Right atrium auricular region (tissue), 2 donors: ENCODE results near the gene HIPK2. TPM values are rescaled to one million over a fixed set of nuclear protein-coding genes. Genes with fewer than 3 reads are reported as not detected.

Source experiments
- DNase-seq: peaks from one replicate; pipeline ENCODE4 v3.0.0-alpha.2; 2019; ENCODE audit warnings: low spot score
- H3K27ac ChIP-seq, 2 donors: fragments of 200-600 bp; sonication (generic); 1 replicate in 1 of 2; 2 replicates in 1 of 2; pipeline ENCODE4 v1.5.1; 2016 to 2019
- H3K27me3 ChIP-seq, 2 donors: fragments of 200-600 bp; sonication (generic); one replicate each; pipeline versions ENCODE4 v1.5.1 to v1.6.0; 2017 to 2019
- H3K36me3 ChIP-seq: fragments of 200-600 bp; sonication (generic); one replicate; pipeline ENCODE4 v1.5.1; 2016
- H3K4me1 ChIP-seq, 2 donors: fragments of 200-600 bp; sonication (generic); one replicate each; pipeline versions ENCODE4 v1.5.1 to v1.6.0; 2017 to 2019
- H3K4me3 ChIP-seq, 2 donors: fragments of 200-600 bp; sonication (generic); 1 replicate in 1 of 2; 2 replicates in 1 of 2; pipeline ENCODE4 v1.5.1; 2017 to 2019; ENCODE audit warnings: mild to moderate bottlenecking in 1 of 2, moderate library complexity in 1 of 2
- H3K9me3 ChIP-seq, 2 donors: fragments of 200-600 bp; sonication (generic); one replicate each; pipeline ENCODE4 v1.5.1; 2019
- total RNA-seq, 2 donors: library from RNA; depleted of rRNA; stranded (reverse); fragments of >200 nt; gene quantifications; one replicate each; pipeline ENCODE4 v1.1.0, GENCODE V29; 2016
- TF ChIP-seq, protein P1 (sequence below), 2 donors: fragments of 200-600 bp; sonication (generic); IDR thresholded peaks; one replicate each; pipeline ENCODE4 v1.5.1; 2019; ENCODE audit warnings: antibody characterized with exemption in 2 of 2

HIPK2 gene
- total RNA-seq, 2 donors from 2014 or later = 87.0 to 131 TPM

DNA sequence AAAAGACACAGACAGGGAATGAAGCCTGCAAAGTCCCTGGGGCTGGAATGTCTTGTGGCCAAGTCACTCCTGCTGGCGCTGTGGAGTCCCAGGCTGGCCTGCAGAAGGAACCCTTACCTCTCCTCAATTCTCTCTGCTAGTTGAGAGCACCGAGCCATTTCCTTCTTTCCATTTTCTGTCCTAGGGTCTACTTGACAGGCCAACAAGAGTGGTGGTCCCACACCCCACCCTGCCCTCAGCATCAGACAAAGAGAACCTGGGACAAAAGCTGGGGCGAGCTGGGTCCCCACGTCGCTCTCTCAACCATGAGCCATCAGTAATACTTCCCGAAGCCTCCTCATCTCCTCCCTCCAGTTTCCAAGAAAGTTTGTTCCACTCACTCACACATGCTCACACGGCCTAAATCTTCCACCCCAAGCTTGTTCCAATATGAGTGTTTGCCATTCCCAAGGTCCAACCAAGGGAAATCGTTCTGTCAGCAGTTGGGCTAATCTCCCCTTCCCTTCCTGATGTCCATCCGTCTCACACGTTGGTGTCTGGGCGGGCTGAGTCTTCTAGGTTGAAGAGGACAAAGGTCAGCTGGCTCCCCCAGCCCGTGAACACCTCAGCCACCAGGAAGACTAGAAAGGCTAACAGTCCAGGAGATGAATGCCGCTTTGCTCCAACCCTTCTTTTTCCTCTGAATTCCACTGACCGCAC is 210.0 kb downstream of the HIPK2 start:
- H3K27me3 ChIP-seq = no peaks in the 10 kb centered on the region
- no peaks in the 10 kb centered on the region for H3K9me3 ChIP-seq
- peaks cover 22% of the 10 kb centered on the region for H3K36me3 ChIP-seq
- H3K4me3 ChIP-seq = no peak overlapping the region
- H3K27ac ChIP-seq = no peak overlapping the region
- no peaks in the 10 kb centered on the region for H3K4me1 ChIP-seq
- TF ChIP-seq, protein P1, sequence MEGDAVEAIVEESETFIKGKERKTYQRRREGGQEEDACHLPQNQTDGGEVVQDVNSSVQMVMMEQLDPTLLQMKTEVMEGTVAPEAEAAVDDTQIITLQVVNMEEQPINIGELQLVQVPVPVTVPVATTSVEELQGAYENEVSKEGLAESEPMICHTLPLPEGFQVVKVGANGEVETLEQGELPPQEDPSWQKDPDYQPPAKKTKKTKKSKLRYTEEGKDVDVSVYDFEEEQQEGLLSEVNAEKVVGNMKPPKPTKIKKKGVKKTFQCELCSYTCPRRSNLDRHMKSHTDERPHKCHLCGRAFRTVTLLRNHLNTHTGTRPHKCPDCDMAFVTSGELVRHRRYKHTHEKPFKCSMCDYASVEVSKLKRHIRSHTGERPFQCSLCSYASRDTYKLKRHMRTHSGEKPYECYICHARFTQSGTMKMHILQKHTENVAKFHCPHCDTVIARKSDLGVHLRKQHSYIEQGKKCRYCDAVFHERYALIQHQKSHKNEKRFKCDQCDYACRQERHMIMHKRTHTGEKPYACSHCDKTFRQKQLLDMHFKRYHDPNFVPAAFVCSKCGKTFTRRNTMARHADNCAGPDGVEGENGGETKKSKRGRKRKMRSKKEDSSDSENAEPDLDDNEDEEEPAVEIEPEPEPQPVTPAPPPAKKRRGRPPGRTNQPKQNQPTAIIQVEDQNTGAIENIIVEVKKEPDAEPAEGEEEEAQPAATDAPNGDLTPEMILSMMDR (IDR thresholded peaks at IDR 0.05) = no peak
- DNase-seq = no peak

- no peak for DNase-seq
- no peak overlapping the region for H3K4me3 ChIP-seq
- H3K27ac ChIP-seq = no peak overlapping the region
- H3K4me1 ChIP-seq = no peaks in the 10 kb centered on the region
- TF ChIP-seq, protein P1 (IDR thresholded peaks at IDR 0.05) = no peak
- H3K36me3 ChIP-seq = peaks cover 16% of the 10 kb centered on the region
- H3K27me3 ChIP-seq = no peaks in the 10 kb centered on the region
- H3K9me3 ChIP-seq = no peaks in the 10 kb centered on the region
Measured at GRCh38 chr7:139566736-139567646, 210.8 kb downstream of the HIPK2 start.

GRCh38 chr7:139566075-139566474 is 211.7 kb downstream of the HIPK2 start:
- TF ChIP-seq, protein P1 (IDR thresholded peaks at IDR 0.05) = no peak
- Histone ChIP-seq H3K36me3 (peaks cover 7% of the 10 kb centered on the region), H3K4me1 (no peaks in the 10 kb centered on the region), H3K9me3 (no peaks in the 10 kb centered on the region), H3K4me3 (no peak overlapping the region), H3K27me3 (no peaks in the 10 kb centered on the region), H3K27ac (no peak overlapping the region)
- DNase-seq = no peak

- TF ChIP-seq, protein P1 (IDR thresholded peaks at IDR 0.05) = no peak
- Histone ChIP-seq H3K27ac (no peak overlapping the region), H3K4me3 (no peak overlapping the region), H3K27me3 (no peaks in the 10 kb centered on the region), H3K9me3 (no peaks in the 10 kb centered on the region), H3K4me1 (no peaks in the 10 kb centered on the region), H3K36me3 (no peaks in the 10 kb centered on the region)
- no peak for DNase-seq
Measured at GRCh38 chr7:139563856-139564255, 213.9 kb downstream of the HIPK2 start.

- TF ChIP-seq, protein P1 (IDR thresholded peaks at IDR 0.05) = no peak
- no peak for DNase-seq
- no peak overlapping the region for H3K27ac ChIP-seq
- no peaks in the 10 kb centered on the region for H3K9me3 ChIP-seq
- no peaks in the 10 kb centered on the region for H3K4me1 ChIP-seq
- H3K4me3 ChIP-seq = no peak overlapping the region
- H3K27me3 ChIP-seq = no peaks in the 10 kb centered on the region
- no peaks in the 10 kb centered on the region for H3K36me3 ChIP-seq
Measured at GRCh38 chr7:139562961-139563565, 214.7 kb downstream of the HIPK2 start.
